Amniotic stem cell (primary cell): ENCODE data around the gene TMEM138.

ENCODE experiments used
- DNase-seq: peaks from one replicate; lab custom pipeline; 2025; lab: John Stamatoyannopoulos, UW

The TMEM138 gene

DNA sequence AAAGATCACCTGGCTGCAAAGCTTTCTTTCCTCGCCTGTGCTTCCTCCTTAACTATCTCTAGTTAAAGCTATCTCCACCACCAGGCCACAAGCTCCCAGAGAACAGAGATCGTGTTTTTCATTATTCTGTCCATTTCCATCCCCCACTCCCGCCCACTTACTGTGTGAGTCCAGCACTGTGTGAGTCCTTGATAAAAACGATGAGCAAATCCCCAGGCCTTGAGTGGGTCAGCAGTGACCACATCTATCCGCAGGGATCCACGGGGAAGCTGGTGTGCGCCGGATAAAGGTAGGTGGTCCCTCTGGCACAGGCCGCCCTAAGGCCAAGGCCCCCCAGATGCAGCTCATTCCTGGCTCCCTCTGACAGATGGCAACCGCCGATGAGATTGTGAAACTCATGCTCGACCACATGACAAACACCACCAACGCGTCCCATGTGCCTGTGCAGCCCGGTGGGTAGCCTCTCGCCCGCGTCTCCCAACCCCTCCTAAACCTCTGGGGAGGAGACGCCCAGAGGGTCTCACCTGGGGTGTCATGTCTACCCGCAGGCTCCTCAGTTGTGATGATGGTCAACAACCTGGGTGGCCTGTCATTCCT is 19.9 kb upstream of the TMEM138 start:
- DNase-seq, result no peak

- no peak for DNase-seq
These were observed 18.1 kb upstream of the TMEM138 start for GRCh38 chr11:61343792-61344745.

DNA sequence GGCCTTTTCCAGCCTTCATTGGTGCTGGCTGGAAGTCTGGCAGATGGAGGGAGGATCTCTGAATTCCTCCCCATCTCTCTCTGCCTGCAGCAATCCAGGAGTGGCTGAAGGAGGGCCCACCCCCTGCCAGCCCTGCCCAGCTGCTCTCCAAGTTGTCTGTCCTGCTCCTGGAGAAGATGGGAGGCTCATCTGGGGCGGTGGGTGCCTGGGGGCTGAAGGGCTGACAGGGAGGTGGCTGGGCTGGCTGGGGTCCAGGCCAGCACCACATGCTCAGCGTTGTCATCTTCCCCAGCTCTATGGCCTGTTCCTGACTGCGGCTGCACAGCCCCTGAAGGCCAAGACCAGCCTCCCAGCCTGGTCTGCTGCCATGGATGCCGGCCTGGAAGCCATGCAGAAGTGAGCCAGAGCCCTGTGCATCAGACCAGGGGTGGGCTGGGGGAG is 17.0 kb upstream of the TMEM138 start:
- no peak for DNase-seq

DNA sequence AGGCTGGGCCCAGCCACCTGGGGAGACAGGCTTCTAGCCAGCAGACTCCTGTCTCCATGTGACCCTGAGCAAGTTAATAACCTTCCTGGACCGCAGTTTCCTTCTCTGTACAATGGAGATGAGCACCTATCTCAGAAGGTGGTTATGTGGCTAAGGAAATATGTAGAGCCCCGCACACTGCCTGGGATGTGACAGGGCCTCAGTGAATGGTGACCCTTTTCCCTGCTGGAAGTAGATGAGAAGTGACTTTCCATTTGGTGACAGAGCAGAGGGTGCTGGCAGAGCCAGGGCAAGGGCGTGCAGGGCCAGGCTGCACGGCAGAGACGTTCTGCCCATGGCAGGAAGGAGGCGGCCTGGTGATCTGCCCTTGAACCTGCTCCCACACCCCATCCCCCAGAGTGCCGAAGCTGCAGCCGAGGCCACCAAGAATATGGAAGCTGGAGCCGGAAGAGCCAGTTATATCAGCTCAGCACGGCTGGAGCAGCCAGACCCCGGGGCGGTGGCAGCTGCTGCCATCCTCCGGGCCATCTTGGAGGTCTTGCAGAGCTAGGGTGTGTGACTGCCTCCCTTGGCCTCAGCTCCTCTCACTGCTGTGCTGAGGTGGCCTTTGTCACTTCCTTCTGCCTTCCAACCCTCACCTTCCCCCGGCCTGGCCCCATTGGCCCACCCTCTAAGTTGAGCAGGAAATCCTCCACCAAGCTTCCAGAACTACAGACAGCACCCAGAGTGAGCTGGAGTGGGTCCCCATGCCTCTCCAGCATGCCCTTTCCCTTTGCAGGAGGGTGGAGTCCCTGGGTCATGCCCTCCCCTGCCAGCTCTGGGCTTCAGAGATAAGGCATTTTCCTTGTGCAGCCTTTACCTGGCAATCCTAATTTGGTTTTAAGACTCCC is 16.0 kb upstream of the TMEM138 start:
- no peak for DNase-seq

GRCh38 chr11:61347916-61348461 is 14.2 kb upstream of the TMEM138 start:
- no peak for DNase-seq

GRCh38 chr11:61349189-61349751 is 12.9 kb upstream of the TMEM138 start:
- no peak for DNase-seq

DNA sequence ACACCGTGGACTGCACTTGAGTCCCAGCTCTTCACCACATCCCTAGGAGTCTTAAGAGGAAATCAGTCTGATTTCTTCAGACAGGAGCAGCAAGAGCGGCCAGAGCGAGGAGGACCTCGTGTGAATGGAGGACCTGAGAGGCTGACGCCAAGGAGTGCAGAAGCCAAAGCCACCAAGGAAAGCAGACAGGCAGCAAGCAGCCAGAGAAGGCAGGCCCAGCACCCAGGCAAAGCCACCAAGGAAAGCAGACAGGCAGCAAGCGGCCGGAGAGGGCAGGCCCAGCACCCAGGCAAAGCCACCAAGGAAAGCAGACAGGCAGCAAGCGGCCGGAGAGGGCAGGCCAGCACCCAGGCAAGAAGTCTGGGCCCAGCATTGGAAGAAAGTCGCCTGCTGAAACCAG is 12.3 kb upstream of the TMEM138 start:
- DNase-seq, result no peak

GRCh38 chr11:61350336-61350735 is 11.8 kb upstream of the TMEM138 start:
- no peak for DNase-seq

DNA sequence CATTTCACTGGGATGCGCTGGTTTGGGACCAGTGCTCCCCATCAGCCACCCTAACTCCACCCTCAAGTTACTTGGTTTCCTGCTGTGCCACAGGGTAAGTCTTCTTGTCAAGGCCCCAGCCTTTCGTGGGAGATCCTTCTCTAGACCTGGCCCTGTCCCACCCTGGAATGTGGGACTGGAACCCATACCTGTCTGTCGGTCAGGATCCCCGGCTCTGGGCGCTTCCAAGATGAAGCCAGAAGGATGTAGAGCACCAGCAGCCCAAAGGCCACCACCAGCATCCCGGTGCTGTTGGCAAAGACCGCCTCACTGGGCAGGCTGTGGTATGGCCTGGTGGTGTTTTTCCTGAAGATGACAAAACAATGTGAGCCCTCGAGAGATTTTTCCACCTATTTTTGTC is 11.4 kb upstream of the TMEM138 start:
- no peak for DNase-seq

DNA sequence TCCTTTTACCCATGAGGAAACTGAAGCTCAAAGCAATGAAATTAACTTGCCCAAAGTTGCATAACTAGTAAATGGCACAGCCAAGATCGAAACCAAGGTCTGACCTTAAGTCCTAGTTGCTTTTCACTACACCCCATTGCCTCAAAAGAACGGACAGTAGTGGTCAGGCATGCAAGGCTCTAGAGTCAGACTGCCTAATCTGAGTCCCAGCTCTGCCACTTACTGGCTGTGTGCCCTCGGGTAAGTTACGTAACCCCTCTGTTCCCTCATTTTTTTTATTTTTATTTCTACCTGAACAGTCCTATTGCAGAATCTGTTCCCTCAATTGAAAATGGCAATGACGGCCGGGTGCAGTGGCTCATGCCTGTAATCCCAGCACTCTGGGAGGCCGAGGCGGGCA is 10.1 kb upstream of the TMEM138 start:
- DNase-seq, result no peak

GRCh38 chr11:61353131-61354067 is 8.8 kb upstream of the TMEM138 start:
- DNase-seq, result no peak

DNA sequence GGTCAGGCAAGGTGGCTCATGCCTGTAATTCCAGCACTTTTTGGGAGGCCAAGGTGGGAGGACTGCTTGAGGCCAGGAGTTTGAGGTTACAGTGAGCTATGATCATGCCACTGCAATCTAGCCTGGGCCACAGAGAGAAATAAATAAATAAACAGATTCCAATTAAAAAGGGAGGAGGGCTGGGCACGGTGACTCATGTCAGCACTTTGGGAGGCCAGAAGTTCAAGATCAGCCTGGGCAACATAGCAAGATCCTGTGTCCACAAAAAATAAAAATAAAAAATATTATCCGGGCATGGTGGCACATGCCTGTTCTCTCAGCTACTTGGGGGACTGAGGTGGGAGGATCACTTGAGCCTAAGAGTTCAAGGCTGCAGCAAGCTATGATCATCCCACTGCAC is 8.0 kb upstream of the TMEM138 start:
- DNase-seq, result no peak

DNA sequence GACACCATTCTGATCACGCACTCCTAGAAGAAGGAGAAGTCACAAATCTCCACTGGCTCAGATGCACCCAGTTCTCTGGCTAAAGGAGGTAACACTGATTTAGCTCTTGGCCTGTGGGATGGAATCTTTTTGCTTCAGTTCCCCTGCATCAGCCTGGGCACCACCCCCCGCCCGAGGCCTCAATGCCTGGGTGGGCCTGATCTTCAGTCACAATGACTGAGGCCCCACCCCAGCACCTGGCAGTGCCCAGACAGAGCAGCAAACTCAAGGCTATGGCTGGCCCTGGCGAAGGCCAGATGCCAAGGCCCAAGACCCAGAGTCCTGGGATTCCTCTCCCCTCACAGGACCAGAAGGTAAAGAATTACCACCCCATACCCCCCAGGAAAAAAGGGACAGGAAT is 5.5 kb upstream of the TMEM138 start:
- DNase-seq, result no peak

- no peak for DNase-seq
These were observed 4.8 kb upstream of the TMEM138 start for GRCh38 chr11:61357233-61357893.

GRCh38 chr11:61357894-61358239 is 4.3 kb upstream of the TMEM138 start:
- no peak for DNase-seq

DNA sequence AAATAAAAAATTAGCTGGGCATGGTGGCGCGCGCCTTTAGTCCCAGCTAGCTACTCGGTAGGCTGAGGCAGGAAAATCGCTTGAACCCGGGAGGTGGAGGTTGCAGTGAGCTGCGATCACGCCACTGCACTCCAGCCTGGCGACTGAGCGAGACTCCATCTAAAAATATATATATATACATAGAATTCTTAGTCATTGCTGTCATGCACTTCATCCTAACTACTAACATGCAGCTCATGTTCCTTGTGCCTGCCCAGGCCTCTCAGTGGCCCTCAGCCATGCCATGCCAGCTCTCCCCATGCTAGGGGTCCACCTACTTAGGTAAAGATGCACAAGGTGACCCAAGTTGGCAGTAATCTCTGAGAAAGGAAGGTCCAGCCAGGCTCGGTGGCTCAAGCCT is 3.6 kb upstream of the TMEM138 start:
- DNase-seq, result no peak

GRCh38 chr11:61359516-61359915 is 2.7 kb upstream of the TMEM138 start:
- no peak for DNase-seq

DNA sequence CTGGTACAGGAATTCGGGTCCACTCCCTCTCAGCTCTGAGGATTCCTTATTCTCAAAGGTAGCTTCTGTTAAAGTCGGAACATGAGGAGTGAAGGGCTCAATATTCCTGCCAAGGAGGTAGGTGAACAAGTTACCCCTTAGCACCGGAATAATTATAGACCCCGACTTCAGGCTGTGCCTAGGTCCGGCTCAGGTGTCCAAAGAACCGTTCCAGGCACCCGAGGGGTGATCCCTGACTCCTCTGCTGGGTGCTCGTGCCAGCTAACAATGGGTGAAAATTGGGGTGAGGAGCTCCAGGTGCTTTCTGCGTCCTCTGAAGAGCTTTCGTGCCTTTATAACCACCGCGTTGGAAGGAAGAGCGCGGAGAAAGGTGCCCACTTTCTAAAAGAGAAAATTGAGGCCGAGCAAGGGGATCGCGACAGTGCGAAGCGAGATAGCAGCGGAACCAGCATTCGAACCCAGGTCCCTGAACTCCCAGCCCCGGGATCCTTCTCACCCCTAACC is 885 bp upstream of the TMEM138 start:
- DNase-seq, result no peak

DNA sequence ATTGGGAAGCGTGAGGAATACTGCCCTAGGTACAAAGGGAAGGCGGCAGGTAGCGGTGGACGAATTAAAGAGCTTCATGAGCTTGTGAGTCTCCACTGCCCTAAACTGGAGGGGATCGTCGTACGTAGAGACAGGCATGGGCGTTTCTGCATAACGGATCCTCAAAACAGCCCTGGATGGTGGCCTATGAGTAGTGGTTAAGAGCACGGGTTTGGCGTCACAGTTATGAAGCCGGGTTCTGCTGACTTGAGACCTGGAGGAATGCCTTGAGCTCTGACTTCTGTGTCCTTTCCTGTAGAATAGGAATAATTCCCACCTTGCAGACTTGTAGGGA is 335 bp downstream of the TMEM138 start:
- peak; percentile 46 for DNase-seq

DNA sequence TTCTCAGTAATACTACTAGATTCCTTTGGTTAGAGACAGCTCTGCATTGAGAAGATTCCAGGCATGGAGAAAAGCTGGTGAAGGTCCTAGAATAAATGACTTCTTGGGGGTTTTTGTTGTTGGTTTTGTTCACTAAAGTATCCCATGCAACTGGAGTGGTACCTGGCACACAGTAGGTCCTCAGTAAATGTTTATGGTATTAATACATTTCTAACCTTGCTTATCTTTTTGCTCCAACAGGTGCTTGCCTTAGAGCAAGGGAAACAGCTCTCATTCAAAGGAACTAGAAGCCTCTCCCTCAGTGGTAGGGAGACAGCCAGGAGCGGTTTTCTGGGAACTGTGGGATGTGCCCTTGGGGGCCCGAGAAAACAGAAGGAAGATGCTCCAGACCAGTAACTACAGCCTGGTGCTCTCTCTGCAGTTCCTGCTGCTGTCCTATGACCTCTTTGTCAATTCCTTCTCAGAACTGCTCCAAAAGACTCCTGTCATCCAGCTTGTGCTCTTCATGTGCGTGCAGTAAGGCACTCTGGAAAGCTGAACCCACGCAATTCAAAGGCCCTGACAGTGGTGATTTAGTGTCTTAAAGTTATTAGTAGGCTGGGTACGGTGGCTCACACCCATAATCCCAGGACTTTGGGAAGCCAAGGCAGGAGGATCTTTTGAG is 2.0 kb downstream of the TMEM138 start:
- DNase-seq, result no peak
